GM12874 (cell line): ENCODE data around the gene RECK.

Experiments
- TF ChIP-seq, protein P1 (sequence below): IDR thresholded peaks from 2 replicates; pipeline ENCODE4 v1.5.1; 2011; ENCODE audit warnings: low read depth, mild to moderate bottlenecking, control low read depth, low read length, moderate library complexity; ENCODE audit not compliant: insufficient read depth

RECK gene

DNA sequence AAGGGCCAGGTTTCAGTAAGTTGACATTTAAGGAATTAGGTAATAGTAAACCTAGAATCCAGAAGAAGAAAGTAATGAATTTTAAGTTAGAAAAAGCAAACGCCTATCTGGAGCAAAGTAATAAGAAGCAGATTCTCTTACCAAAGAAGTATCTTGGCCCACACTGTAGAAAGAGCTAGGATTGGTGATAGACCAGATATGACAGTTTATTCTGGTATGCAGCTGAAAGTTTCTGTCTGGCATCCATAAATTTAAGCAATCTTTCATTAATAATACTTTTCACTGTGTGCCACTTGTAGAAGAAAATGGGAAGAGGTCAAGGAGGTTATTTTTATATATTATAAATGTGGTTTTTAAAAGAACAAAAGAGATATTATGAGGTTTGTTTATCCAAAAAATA, 3.0 kb downstream of the RECK start:
- TF ChIP-seq, protein P1, sequence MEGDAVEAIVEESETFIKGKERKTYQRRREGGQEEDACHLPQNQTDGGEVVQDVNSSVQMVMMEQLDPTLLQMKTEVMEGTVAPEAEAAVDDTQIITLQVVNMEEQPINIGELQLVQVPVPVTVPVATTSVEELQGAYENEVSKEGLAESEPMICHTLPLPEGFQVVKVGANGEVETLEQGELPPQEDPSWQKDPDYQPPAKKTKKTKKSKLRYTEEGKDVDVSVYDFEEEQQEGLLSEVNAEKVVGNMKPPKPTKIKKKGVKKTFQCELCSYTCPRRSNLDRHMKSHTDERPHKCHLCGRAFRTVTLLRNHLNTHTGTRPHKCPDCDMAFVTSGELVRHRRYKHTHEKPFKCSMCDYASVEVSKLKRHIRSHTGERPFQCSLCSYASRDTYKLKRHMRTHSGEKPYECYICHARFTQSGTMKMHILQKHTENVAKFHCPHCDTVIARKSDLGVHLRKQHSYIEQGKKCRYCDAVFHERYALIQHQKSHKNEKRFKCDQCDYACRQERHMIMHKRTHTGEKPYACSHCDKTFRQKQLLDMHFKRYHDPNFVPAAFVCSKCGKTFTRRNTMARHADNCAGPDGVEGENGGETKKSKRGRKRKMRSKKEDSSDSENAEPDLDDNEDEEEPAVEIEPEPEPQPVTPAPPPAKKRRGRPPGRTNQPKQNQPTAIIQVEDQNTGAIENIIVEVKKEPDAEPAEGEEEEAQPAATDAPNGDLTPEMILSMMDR = no peak

DNA sequence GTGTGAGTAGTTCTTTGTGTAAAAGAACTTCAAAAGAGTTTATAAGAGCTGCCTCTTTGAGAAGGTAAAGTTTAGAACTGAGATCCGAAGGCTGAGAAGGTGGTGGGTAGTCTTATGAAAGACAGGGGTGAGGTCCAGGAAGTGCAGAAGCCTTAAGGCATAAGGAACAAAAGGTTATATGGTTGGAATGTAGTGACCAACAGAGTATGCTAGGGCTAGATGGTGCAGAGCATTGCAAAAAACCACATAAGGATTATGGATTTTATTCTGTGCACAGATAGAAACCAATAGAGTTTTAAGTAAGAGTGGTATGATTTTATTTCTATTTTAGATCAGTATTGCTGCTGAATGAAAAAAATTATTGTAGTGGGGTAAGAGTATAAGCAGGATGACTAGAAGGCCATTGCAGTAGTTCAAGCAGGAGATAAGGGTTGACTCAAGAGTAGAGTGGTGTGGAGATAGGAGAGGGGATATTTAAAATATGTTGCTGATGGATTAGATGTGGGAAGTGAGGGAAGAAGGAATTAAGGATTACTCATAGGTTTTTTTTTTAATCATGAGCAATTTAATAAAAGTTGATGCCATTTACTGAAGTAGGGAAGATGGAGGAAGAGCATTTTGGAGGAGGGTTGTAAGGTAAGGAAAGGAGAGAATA, 3.7 kb downstream of the RECK start:
- TF ChIP-seq, protein P1 = no peak

DNA sequence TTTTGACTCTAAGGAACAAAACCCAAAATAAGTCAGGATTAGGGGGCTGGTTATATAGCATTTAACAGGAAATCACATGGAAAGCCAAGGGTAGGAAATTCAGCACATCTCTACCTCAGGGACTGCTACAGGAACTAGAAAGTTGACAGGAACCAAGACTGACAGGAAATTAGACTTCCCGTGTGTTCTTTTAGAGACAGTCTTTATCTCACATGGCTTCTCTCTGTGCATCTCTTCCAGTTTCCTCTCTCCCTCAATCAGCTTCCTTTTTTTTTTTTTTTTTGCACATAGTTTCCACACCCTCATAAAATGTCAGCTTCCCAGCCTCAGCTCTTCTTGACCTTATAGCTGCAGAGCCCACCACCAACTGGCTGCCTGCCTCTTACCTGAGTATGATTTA, 4.8 kb downstream of the RECK start:
- TF ChIP-seq, protein P1 = no peak

DNA sequence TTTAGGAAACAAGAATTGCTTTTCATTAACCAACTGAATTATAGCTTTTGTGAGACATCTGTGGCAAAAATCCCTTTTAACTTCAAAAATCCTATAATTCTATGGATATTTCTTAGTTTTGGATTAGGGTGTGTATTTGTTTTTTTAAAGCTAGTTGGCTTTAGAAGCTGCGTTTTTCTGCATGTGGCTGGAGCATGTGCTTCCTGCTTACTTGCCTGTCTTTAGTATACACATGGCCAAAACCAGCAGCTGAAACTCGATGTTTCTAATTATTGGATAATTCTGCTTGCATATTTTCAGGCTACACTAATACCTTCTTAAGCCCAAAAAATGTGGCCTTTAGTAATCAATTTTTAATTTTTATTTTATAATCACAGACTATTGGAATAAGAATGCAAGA, 8.9 kb downstream of the RECK start:
- TF ChIP-seq, protein P1 = no peak

DNA sequence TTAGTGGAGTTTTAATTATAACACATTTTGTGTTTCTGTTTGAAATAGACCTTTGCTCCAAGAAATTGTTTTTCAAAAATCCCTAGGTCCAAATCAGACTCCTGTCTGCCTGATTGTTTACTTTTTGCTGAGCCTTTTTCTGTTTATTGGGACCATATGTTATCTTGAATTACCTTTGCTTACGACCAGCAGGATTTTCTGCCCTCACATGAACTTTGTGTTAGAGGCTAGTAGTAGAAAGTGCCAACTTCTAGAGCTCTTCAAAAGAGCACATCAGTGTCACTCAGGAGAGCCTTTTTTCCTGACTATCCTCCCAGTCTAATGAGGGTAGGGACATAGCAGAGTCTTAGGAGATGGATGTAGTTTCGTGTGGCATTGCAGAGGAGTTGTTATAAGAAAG, 10.2 kb downstream of the RECK start:
- TF ChIP-seq, protein P1 = no peak

DNA sequence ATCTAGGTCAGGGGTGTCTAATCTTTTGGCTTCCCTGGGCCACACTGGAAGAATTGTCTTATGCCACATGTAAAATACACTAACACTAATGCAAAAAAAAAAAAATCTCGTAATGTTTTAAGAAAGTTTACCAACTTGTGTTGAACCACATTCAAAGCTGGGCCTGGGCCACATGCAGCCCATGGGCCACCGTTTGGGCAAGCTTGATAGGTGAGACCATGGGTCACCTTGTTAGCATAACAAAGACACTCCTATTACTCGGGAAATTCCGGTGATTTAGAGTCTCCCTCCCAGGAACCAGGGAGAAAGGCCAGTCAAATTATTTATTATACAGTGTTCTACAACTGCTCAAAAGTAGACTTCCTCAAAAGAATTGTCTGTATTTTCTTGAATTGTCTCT, 12.7 kb downstream of the RECK start:
- TF ChIP-seq, protein P1 = no peak

DNA sequence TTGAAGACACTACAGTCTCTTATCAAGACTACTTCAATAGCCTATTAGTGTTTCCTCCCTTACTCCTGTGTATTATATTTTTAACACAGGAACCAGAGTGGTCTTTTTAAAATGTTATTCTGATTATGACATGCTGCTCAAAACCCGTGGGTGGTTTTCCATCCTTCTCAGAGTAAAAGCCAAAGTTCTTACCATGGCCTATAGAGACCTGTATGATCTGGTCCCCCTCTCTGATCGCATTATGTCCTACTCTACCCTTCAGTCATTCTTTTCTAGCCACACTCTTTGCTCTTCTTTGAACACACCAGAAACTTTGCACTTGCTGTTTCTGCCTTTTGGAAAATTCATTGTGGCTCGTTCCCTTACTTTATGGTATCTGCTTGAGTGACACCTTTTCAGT, 13.8 kb downstream of the RECK start:
- TF ChIP-seq, protein P1 = no peak
